ENCODE measurements around the gene TEP1.

GRCh38 chr14:20391505-20391904 is 21.8 kb downstream of the TEP1 start:
- TF ChIP-seq CTCF (IDR thresholded peaks at IDR 0.05; ENCODE audit: low read depth, low read length) (no peak), EZH2phosphoT487 (IDR thresholded peaks at IDR 0.05; ENCODE audit: low read depth) (no peak)

All from OCI-LY3 (cell line).